Vagina (tissue), 2 donors: ENCODE measurements around the gene TMEM151B. TPM values are rescaled to one million over a fixed set of nuclear protein-coding genes. Genes with fewer than 3 reads are reported as not detected.
A peak's percentile ranks its signal among the peaks of the same experiment; 100 is the strongest.

Source experiments
- DNase-seq, 2 donors: peaks; one replicate each; pipeline ENCODE4 v3.0.0-alpha.2; 2017; ENCODE audit errors: extremely low spot score in 2 of 2
- H3K27ac ChIP-seq: fragments of 200-600 bp; sonication (generic); one replicate; pipeline ENCODE4 v1.5.1; 2019
- H3K27me3 ChIP-seq: fragments of 200-600 bp; sonication (generic); one replicate; pipeline ENCODE4 v1.5.1; 2019
- H3K36me3 ChIP-seq, 2 donors: fragments of 200-600 bp; sonication (generic); one replicate each; pipeline ENCODE4 v1.5.1; 2017 to 2019
- H3K4me1 ChIP-seq: fragments of 200-600 bp; sonication (generic); one replicate; pipeline ENCODE4 v1.5.1; 2019
- H3K4me3 ChIP-seq, 2 donors: fragments of 200-600 bp; sonication (generic); 1 replicate in 1 of 2; 2 replicates in 1 of 2; pipeline ENCODE4 v1.5.1; 2016 to 2019
- H3K9me3 ChIP-seq: fragments of 200-600 bp; sonication (generic); one replicate; pipeline ENCODE4 v1.5.1; 2019
- CTCF ChIP-seq, 3 experiments: fragments of 450-650 bp in 2 of 3; fragments of 200-600 bp in 1 of 3; sonication (generic) in 1 of 3; IDR thresholded peaks; one replicate each; pipeline ENCODE4 v1.5.1; 2017 to 2019; ENCODE audit warnings: antibody characterized with exemption in 3 of 3, mild to moderate bottlenecking in 2 of 3, moderate library complexity in 2 of 3
- POLR2A ChIP-seq, 2 donors: fragments of 450-650 bp; IDR thresholded peaks; one replicate each; pipeline ENCODE4 v1.6.1; 2017; ENCODE audit warnings: antibody characterized with exemption in 2 of 2, mild to moderate bottlenecking in 2 of 2, moderate library complexity in 2 of 2
- POLR2AphosphoS5 ChIP-seq, 2 donors: sonication (generic); formaldehyde crosslinking; IDR thresholded peaks; one replicate each; pipeline ENCODE4 v1.9.0; 2017; ENCODE audit warnings: antibody characterized with exemption in 2 of 2, mild to moderate bottlenecking in 2 of 2, low read depth in 1 of 2; ENCODE audit not compliant: insufficient read depth in 1 of 2
- intact Hi-C: fragments of 100-400 bp; cut with DNase I; formaldehyde crosslinking; loops from one replicate; pipeline ENCODE4 v1.15.1; 2023
- total RNA-seq: library from RNA; depleted of rRNA; stranded (reverse); fragments of >200 nt; gene quantifications from one replicate; pipeline ENCODE4 v1.2.3, GENCODE V29; 2016

TMEM151B gene
- total RNA-seq, 1 donor from 2014 or later: 0.49 TPM

GRCh38 chr6:44249082-44249748 is 21.0 kb upstream of the TMEM151B start:
- Histone ChIP-seq H3K4me3 (peak overlapping the region; percentile 97 to 100), H3K36me3 (peaks cover 4 to 55% of the 10 kb centered on the region in 2 donors)

GRCh38 chr6:44250067-44250717 is 20.1 kb upstream of the TMEM151B start:
- H3K27ac ChIP-seq: no peak overlapping the region
- no peak for DNase-seq
- H3K27me3 ChIP-seq: no peaks in the 10 kb centered on the region
- intact Hi-C loops: no loop called here
- peaks cover 33% of the 10 kb centered on the region for H3K4me1 ChIP-seq
- no peaks in the 10 kb centered on the region for H3K9me3 ChIP-seq
- no peak overlapping the region for H3K4me3 ChIP-seq
- peaks cover 4 to 65% of the 10 kb centered on the region in 2 donors for H3K36me3 ChIP-seq
- TF ChIP-seq POLR2AphosphoS5 (IDR thresholded peaks at IDR 0.05; ENCODE audit: insufficient read depth in 1 of 2, low read depth in 1 of 2) (no peak), POLR2A (IDR thresholded peaks at IDR 0.05) (no peak), CTCF (IDR thresholded peaks at IDR 0.05) (no peak)

More at GRCh38 chr6:44249082-44249748, 21.0 kb upstream of the TMEM151B start:
- no peak for DNase-seq
- intact Hi-C loops: no loop called here
- TF ChIP-seq POLR2A (IDR thresholded peaks at IDR 0.05) (no peak), CTCF (IDR thresholded peaks at IDR 0.05) (no peak), POLR2AphosphoS5 (IDR thresholded peaks at IDR 0.05; ENCODE audit: insufficient read depth in 1 of 2, low read depth in 1 of 2) (no peak)
- Histone ChIP-seq H3K9me3 (no peaks in the 10 kb centered on the region), H3K27me3 (no peaks in the 10 kb centered on the region), H3K4me1 (peaks cover 33% of the 10 kb centered on the region), H3K27ac (peak overlapping the region; percentile 100)

GRCh38 chr6:44250718-44251123 is 19.5 kb upstream of the TMEM151B start:
- TF ChIP-seq POLR2AphosphoS5 (IDR thresholded peaks at IDR 0.05; ENCODE audit: insufficient read depth in 1 of 2, low read depth in 1 of 2): no peak
- TF ChIP-seq POLR2A (IDR thresholded peaks at IDR 0.05): no peak
- no peak for TF ChIP-seq CTCF (IDR thresholded peaks at IDR 0.05)
- no peak for DNase-seq
- Histone ChIP-seq H3K4me1 (peaks cover 28% of the 10 kb centered on the region), H3K4me3 (no peak overlapping the region), H3K36me3 (peaks cover 4 to 65% of the 10 kb centered on the region in 2 donors), H3K27me3 (no peaks in the 10 kb centered on the region), H3K9me3 (no peaks in the 10 kb centered on the region), H3K27ac (no peak overlapping the region)
- intact Hi-C loops: no loop called here

- no peak for DNase-seq
- Histone ChIP-seq H3K27me3 (no peaks in the 10 kb centered on the region), H3K36me3 (peaks cover 4 to 65% of the 10 kb centered on the region in 2 donors), H3K4me1 (peaks cover 36% of the 10 kb centered on the region), H3K27ac (no peak overlapping the region), H3K4me3 (no peak overlapping the region), H3K9me3 (no peaks in the 10 kb centered on the region)
- TF ChIP-seq POLR2AphosphoS5 (IDR thresholded peaks at IDR 0.05; ENCODE audit: insufficient read depth in 1 of 2, low read depth in 1 of 2) (no peak), CTCF (IDR thresholded peaks at IDR 0.05) (no peak), POLR2A (IDR thresholded peaks at IDR 0.05) (no peak)
- intact Hi-C loops: no loop called here
These were observed 18.4 kb upstream of the TMEM151B start for GRCh38 chr6:44251576-44252524.
